Fibroblast of the aortic adventitia (primary cell): ENCODE measurements around the gene SMR3B. TPM values are rescaled to one million over a fixed set of nuclear protein-coding genes. Genes with fewer than 3 reads are reported as not detected.

Experiments
- DNase-seq: peaks from one replicate; pipeline ENCODE4 v3.0.0-alpha.2; 2010; ENCODE audit warnings: low read depth
- H3K4me3 ChIP-seq: 2 replicates; pipeline ENCODE4 v1.5.1; 2011; ENCODE audit warnings: low read depth, mild to moderate bottlenecking, control low read depth, low read length, moderate library complexity
- total RNA-seq: library from RNA; depleted of rRNA; stranded (reverse); fragments of >200 nt; gene quantifications from 2 replicates; pipeline ENCODE4 v1.2.3, GENCODE V29; 2012; ENCODE audit warnings: low replicate concordance
- TF ChIP-seq, protein P1 (sequence below): IDR thresholded peaks from 2 replicates; pipeline ENCODE4 v1.5.1; 2011; ENCODE audit warnings: mild to moderate bottlenecking, low read length, control low read depth, inconsistent platforms; ENCODE audit not compliant: insufficient read depth

Gene SMR3B
- total RNA-seq, 1 donor: not detected

DNA sequence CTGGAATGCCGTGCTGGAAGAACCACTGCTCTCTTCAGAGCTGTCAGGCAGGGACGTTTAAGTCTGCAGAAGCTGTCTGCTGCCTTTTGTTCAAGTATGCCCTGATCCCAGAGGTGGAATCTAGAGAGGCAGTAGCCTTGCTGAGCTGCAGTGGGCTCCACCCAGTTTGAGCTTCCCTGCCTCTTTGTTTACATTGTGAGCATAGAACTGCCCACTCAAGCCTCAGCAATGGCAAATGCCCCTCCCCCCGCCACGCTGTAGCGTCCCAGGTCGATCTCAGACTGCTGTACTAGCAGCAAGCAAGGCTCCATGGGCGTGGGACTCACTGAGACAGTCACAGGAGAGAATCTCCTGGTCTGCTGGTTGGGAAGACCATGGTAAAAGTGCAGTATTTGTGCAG is 54.3 kb downstream of the SMR3B start:
- DNase-seq: no peak
- TF ChIP-seq, protein P1, sequence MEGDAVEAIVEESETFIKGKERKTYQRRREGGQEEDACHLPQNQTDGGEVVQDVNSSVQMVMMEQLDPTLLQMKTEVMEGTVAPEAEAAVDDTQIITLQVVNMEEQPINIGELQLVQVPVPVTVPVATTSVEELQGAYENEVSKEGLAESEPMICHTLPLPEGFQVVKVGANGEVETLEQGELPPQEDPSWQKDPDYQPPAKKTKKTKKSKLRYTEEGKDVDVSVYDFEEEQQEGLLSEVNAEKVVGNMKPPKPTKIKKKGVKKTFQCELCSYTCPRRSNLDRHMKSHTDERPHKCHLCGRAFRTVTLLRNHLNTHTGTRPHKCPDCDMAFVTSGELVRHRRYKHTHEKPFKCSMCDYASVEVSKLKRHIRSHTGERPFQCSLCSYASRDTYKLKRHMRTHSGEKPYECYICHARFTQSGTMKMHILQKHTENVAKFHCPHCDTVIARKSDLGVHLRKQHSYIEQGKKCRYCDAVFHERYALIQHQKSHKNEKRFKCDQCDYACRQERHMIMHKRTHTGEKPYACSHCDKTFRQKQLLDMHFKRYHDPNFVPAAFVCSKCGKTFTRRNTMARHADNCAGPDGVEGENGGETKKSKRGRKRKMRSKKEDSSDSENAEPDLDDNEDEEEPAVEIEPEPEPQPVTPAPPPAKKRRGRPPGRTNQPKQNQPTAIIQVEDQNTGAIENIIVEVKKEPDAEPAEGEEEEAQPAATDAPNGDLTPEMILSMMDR: no peak
- no peak overlapping the region for H3K4me3 ChIP-seq

Other genes starting within 250 kb of the SMR3B start
- not detected in 2 replicates for gene PRR27, start 228.9 kb upstream of the SMR3B start, total RNA-seq
- gene ODAM, start 187.4 kb upstream of the SMR3B start, total RNA-seq: not detected in 2 replicates
- not detected in 2 replicates for gene FDCSP, start 157.0 kb upstream of the SMR3B start, total RNA-seq
- gene CSN3, start 140.5 kb upstream of the SMR3B start, total RNA-seq: not detected in 2 replicates
- gene CABS1, start 48.1 kb upstream of the SMR3B start, total RNA-seq: not detected in 2 replicates
- gene SMR3A, start 22.4 kb upstream of the SMR3B start, total RNA-seq: not detected in 2 replicates
- gene OPRPN, start 14.8 kb downstream of the SMR3B start, total RNA-seq: not detected in 2 replicates
- gene MUC7, start 89.1 kb downstream of the SMR3B start, total RNA-seq: not detected in 2 replicates
- not detected in 2 replicates for gene AMTN, start 135.4 kb downstream of the SMR3B start, total RNA-seq
- gene AMBN, start 209.1 kb downstream of the SMR3B start, total RNA-seq: not detected in 2 replicates
- gene ENAM, start 245.6 kb downstream of the SMR3B start, total RNA-seq: 0.18 TPM in 1 of 2 replicates, not detected in the other